Measurements from ENCODE around the gene TMED10. TPM values are rescaled to one million over a fixed set of nuclear protein-coding genes. Genes with fewer than 3 reads are reported as not detected.

The TMED10 gene
- total RNA-seq, 1 donor: 306 TPM

- DNase-seq (ENCODE audit: insufficient read length, low spot score, missing footprints): no peak
- no peak overlapping the region for H2AFZ ChIP-seq (ENCODE audit: low read length)
Measured at GRCh38 chr14:75109877-75110276, 66.5 kb downstream of the TMED10 start.

GRCh38 chr14:75107186-75107585 lies 69.2 kb downstream of the TMED10 start:
- H3K4me1 ChIP-seq (ENCODE audit: insufficient read depth, low read length): no peaks in the 10 kb centered on the region
- no peak overlapping the region for H3K27ac ChIP-seq (ENCODE audit: low read depth, low read length)
- peaks cover 75% of the 10 kb centered on the region for H3K36me3 ChIP-seq (ENCODE audit: insufficient read depth, low read length)

More at GRCh38 chr14:75109877-75110276, 66.5 kb downstream of the TMED10 start:
- Histone ChIP-seq H4K20me1 (ENCODE audit: insufficient read depth, low read length) (no peaks in the 10 kb centered on the region), H3K79me2 (ENCODE audit: insufficient read depth, low read length) (no peaks in the 10 kb centered on the region), H3K27me3 (ENCODE audit: insufficient read depth, low read length) (no peaks in the 10 kb centered on the region), H3K4me3 (ENCODE audit: insufficient read depth, low read length) (no peak overlapping the region), H3K4me1 (ENCODE audit: insufficient read depth, low read length) (no peaks in the 10 kb centered on the region), H3K36me3 (ENCODE audit: insufficient read depth, low read length) (peaks cover 86% of the 10 kb centered on the region), H3K4me2 (ENCODE audit: insufficient read depth, low read length) (no peak overlapping the region), H3K27ac (ENCODE audit: low read depth, low read length) (no peak overlapping the region), H3K9me3 (ENCODE audit: low read depth, low read length) (no peaks in the 10 kb centered on the region)
- TF ChIP-seq CTCF (IDR thresholded peaks at IDR 0.05; ENCODE audit: extremely low read depth, low read depth, low read length): no peak

GRCh38 chr14:75101491-75101890 lies 74.9 kb downstream of the TMED10 start:
- no peaks in the 10 kb centered on the region for H3K4me1 ChIP-seq (ENCODE audit: insufficient read depth, low read length)
- H3K79me2 ChIP-seq (ENCODE audit: insufficient read depth, low read length): no peaks in the 10 kb centered on the region
- peaks cover 75% of the 10 kb centered on the region for H3K36me3 ChIP-seq (ENCODE audit: insufficient read depth, low read length)
- no peaks in the 10 kb centered on the region for H3K9me3 ChIP-seq (ENCODE audit: low read depth, low read length)
- H3K4me3 ChIP-seq (ENCODE audit: insufficient read depth, low read length): no peak overlapping the region
- TF ChIP-seq CTCF (IDR thresholded peaks at IDR 0.05; ENCODE audit: extremely low read depth, low read depth, low read length): no peak
- H4K20me1 ChIP-seq (ENCODE audit: insufficient read depth, low read length): peaks cover 6% of the 10 kb centered on the region
- no peak overlapping the region for H3K27ac ChIP-seq (ENCODE audit: low read depth, low read length)
- H3K27me3 ChIP-seq (ENCODE audit: insufficient read depth, low read length): no peaks in the 10 kb centered on the region
- no peak overlapping the region for H2AFZ ChIP-seq (ENCODE audit: low read length)
- no peak overlapping the region for H3K4me2 ChIP-seq (ENCODE audit: insufficient read depth, low read length)
- peak; percentile 36 for DNase-seq (ENCODE audit: insufficient read length, low spot score, missing footprints)

More at GRCh38 chr14:75107186-75107585, 69.2 kb downstream of the TMED10 start:
- H2AFZ ChIP-seq (ENCODE audit: low read length): no peak overlapping the region
- DNase-seq (ENCODE audit: insufficient read length, low spot score, missing footprints): peak; percentile 50
- TF ChIP-seq CTCF (IDR thresholded peaks at IDR 0.05; ENCODE audit: extremely low read depth, low read depth, low read length): no peak
- no peak overlapping the region for H3K4me3 ChIP-seq (ENCODE audit: insufficient read depth, low read length)
- H3K9me3 ChIP-seq (ENCODE audit: low read depth, low read length): no peaks in the 10 kb centered on the region
- H3K4me2 ChIP-seq (ENCODE audit: insufficient read depth, low read length): no peak overlapping the region
- H3K79me2 ChIP-seq (ENCODE audit: insufficient read depth, low read length): no peaks in the 10 kb centered on the region
- no peaks in the 10 kb centered on the region for H4K20me1 ChIP-seq (ENCODE audit: insufficient read depth, low read length)
- H3K27me3 ChIP-seq (ENCODE audit: insufficient read depth, low read length): no peaks in the 10 kb centered on the region

GRCh38 chr14:75098682-75099081 lies 77.7 kb downstream of the TMED10 start:
- no peaks in the 10 kb centered on the region for H3K79me2 ChIP-seq (ENCODE audit: insufficient read depth, low read length)
- no peak overlapping the region for H2AFZ ChIP-seq (ENCODE audit: low read length)
- H3K36me3 ChIP-seq (ENCODE audit: insufficient read depth, low read length): peaks cover 74% of the 10 kb centered on the region
- no peaks in the 10 kb centered on the region for H3K27me3 ChIP-seq (ENCODE audit: insufficient read depth, low read length)
- no peak overlapping the region for H3K4me3 ChIP-seq (ENCODE audit: insufficient read depth, low read length)
- no peaks in the 10 kb centered on the region for H3K9me3 ChIP-seq (ENCODE audit: low read depth, low read length)
- peaks cover 6% of the 10 kb centered on the region for H4K20me1 ChIP-seq (ENCODE audit: insufficient read depth, low read length)
- H3K27ac ChIP-seq (ENCODE audit: low read depth, low read length): no peak overlapping the region
- no peak overlapping the region for H3K4me2 ChIP-seq (ENCODE audit: insufficient read depth, low read length)
- no peak for DNase-seq (ENCODE audit: insufficient read length, low spot score, missing footprints)
- H3K4me1 ChIP-seq (ENCODE audit: insufficient read depth, low read length): peaks cover 4% of the 10 kb centered on the region
- TF ChIP-seq CTCF (IDR thresholded peaks at IDR 0.05; ENCODE audit: extremely low read depth, low read depth, low read length): no peak

All from osteoblast (primary cell).